HL-60/S4 (cell line): ENCODE measurements around the gene ICAM4.

Source experiments
- in situ Hi-C: fragments of 300-500 bp; cut with MboI; formaldehyde crosslinking; loops from 2 replicates; pipeline ENCODE4 v1.14.3; 2022; ENCODE audit warnings: low sequenced_read_pairs

The ICAM4 gene, protein sequence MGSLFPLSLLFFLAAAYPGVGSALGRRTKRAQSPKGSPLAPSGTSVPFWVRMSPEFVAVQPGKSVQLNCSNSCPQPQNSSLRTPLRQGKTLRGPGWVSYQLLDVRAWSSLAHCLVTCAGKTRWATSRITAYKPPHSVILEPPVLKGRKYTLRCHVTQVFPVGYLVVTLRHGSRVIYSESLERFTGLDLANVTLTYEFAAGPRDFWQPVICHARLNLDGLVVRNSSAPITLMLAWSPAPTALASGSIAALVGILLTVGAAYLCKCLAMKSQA

DNA sequence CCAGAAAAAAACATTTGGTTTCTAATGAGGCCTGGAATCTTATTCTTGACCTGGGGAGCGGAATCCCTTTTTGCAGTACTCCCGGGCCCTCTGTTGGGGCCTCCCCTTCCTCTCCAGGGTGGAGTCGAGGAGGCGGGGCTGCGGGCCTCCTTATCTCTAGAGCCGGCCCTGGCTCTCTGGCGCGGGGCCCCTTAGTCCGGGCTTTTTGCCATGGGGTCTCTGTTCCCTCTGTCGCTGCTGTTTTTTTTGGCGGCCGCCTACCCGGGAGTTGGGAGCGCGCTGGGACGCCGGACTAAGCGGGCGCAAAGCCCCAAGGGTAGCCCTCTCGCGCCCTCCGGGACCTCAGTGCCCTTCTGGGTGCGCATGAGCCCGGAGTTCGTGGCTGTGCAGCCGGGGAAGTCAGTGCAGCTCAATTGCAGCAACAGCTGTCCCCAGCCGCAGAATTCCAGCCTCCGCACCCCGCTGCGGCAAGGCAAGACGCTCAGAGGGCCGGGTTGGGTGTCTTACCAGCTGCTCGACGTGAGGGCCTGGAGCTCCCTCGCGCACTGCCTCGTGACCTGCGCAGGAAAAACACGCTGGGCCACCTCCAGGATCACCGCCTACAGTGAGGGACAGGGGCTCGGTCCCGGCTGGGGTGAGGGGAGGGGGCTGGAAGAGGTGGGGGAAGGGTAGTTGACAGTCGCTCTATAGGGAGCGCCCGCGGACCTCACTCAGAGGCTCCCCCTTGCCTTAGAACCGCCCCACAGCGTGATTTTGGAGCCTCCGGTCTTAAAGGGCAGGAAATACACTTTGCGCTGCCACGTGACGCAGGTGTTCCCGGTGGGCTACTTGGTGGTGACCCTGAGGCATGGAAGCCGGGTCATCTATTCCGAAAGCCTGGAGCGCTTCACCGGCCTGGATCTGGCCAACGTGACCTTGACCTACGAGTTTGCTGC, at the start of gene ICAM4:
ICAM4 (plus strand) TSS at position 153 of the 935 bp plus-strand sequence; CDS start at position 211, 58 bp downstream.
- in situ Hi-C loops: no loop called here

DNA sequence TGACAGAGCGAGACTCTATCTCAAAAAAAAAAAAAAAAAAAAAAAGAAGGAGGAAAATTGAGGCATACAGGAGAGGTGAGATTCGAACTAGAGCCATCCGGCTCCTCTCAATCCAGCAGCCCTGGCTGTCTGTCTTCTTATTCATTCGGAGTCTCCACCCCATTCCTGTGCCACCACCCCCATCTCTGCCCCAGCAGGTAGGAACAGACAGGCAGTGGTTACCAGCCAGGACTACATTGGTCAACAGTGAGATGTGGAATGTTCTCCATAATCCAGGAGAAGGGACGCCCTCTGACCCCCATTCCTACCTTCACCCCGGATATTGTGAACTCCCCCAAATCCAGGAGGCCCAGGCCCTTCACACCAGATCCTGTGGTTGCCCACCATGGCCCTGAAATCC, 49.1 kb upstream of the ICAM4 start:
- in situ Hi-C loops: no loop called here

DNA sequence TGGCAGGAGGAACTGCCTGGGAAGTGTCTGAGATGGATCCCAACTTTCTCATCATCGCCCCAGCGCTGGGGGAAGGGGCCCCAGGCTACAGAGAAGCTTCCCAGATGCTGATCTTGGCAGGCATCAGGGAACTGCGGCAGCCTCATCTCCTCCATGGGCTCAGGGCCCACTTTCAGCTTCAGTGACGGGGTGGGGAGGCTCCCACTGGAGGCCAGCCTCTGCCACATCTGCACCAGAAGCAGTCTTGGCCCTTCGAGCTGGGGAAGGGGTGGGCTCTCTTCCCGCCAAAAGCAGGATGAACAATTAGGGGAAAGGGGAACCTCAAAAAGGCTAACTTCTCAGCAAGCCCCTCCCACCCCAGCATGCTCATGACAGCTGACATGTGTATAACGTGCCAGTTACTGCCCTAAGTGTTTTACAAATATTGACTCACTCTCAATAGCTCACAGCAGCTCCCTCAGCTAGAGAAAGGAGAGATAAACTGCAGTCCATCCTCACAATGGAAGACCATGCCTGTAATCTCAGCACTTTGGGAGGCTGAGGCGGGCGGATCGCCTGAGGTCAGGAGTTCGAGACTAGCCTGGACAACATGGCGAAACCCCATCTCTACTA, 48.5 kb upstream of the ICAM4 start:
- in situ Hi-C loops: no loop called here

DNA sequence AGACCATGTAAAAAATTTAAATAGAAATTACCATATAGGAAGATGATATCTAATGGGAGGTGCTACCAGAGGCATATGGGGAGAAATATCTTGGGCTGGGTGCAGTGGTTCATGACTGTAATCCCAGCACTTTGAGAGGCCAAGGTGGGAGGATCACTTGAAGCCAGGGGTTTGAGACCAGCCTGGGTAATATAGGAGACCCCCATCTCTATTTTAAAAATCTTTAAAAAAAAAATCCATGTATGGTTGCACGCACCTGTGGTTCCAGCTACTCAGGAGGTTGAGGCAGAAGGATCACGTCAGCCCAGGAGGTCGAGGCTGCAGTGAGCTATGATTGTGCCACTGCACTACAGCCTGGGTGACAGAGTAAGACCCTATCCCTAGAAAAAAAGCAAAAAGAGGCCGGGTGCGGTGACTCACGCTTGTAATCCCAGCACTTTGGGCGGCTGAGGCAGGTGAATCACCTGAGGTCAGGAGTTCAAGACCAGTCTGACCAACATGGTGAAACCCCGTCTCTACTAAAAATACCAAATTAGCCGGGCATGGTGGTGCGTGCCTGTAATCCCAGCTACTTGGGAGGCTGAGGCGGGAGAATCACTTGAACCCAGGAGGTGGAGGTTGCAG, 44.8 kb upstream of the ICAM4 start:
- in situ Hi-C loops: loop anchor here (10.0 kb wide), 1 partner anchor 317 kb away; no protein-coding TSS in a partner anchor

DNA sequence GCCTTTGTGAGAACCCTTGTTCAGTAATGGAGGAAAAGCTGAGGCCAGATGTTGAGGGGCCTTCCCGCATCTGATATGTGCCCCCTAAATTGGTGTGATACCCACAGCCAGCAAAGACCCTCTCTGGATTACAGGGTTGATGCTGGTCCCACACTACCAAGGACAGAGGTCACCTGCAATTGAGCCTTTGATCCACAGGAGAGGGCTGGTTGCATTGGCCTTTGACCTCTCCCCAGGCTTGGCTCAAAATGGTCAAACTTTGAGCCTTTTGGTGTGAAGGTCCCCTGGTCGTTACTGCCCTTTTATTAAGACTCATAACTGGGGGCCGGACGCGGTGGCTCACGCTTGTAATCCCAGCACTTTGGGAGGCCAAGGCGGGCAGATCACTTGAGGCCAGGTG, 43.1 kb upstream of the ICAM4 start:
- in situ Hi-C loops: loop anchor here (10.0 kb wide), 1 partner anchor 319 kb away; no protein-coding TSS in a partner anchor

DNA sequence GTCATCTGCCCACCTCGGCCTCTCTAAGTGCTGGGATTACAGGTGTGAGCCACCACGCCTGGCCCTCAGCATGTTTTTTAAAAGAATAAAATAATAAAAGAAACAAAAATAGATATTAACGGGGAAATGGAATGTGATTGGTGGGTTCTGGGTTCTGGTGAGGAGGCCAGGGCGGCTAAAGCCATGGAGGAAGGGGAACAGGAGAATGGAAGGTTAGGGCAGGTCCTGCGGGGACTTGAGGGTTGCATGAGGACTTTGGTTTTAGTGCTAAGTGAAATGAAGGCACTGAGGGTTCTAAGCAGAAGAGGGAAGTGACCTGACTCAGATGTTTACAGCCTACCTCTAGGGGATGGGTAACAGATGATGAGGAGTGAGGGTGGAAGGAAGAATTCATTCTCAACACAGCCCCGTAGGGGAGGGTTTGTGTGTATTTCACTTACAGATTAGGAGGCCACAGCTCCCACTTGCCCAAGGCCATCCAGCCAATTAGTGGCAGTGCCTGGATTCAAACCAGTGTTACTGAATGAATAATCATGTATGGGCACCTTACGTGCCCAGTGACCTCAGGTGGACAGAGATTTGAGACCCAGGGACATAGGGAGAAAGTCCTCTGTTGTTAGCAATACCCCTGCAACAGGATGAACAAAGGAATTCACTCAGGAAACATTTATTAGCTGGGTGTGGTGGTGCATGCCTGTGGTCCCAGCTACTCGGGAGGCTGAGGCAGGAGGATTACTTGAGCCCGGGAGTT, 41.4 kb upstream of the ICAM4 start:
- in situ Hi-C loops: loop anchor here (10.0 kb wide), 1 partner anchor 321 kb away; no protein-coding TSS in a partner anchor

DNA sequence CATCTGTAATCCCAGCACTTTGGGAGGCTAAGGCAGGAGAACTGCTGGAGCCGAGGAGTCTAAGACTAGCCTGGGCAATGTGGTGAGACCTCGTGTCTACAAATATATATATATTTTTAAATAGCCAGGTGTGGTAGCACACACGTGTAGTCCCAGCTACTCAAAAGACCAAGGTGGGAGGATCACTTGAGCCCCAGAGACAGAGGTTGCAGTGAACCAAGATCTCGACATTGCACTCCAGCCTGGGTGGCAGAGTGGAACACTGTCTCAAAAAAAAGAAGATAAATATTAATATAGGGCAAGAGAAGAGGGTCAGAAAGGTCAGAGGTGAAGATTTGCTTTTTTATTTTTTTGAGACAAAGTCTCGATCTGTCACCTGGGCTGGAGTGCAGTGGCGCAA, 40.2 kb upstream of the ICAM4 start:
- in situ Hi-C loops: loop anchor here (10.0 kb wide), 1 partner anchor 322 kb away; no protein-coding TSS in a partner anchor

DNA sequence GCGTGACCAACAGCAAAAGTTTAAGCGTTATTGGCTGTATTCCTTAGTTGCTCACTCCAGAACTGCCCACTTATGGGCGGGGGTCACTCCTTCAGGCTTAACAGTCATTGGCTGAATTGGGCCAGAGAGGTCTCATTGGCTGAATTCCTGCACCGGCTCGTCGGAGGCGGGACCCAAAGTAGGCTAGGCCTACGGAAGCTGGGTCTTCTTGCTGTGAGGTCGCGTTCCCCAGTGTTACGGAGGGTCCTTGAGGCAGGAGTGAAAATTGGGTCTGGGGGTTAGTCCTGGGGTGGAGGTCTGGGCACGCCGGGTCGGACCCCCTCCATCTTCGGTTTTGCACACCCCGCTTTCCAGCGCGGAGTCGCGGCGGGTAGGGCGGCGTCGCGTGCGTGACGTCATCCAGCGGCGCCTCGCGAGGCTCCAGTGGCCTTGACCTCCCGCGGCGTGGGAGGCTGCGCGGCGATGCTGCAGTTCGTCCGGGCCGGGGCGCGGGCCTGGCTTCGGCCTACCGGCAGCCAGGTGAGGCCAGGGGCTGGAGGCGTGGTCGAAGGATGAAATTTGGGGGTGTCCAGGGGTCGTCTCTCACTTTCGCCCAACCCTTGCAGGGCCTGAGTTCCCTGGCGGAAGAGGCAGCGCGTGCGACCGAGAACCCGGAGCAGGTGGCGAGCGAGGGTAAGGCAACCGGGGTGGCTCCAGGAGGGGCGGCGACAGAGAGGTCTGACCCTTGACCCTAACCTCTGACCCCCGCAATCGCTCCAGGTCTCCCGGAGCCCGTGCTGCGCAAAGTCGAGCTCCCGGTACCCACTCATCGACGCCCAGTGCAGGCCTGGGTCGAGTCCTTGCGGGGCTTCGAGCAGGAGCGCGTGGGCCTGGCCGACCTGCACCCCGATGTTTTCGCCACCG, 34.7 kb upstream of the ICAM4 start, which contains the start of gene MRPL4:
MRPL4 (plus strand) TSS at position 423 of the 903 bp plus-strand sequence; CDS start at position 463, 40 bp downstream.
- in situ Hi-C loops: no loop called here

DNA sequence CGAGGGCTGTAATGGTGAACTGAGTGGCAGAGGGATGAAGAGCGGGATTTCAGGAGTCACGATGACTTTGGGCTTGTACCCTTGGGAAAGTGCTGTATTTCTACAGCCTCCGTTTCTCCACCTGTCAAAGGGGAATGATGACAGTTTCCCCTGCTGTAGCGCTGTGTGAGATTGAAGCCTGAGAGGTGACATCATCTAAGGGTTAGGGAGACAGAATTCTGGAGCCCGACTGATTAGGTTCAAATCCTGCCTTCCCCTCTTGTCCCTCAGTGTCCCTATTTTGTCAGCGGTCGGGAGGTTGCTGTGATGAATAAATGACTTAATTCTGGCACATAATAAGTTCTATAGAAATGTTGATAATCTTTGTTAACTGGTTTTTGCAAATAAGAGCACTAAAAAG, 34.0 kb upstream of the ICAM4 start:
- in situ Hi-C loops: no loop called here

DNA sequence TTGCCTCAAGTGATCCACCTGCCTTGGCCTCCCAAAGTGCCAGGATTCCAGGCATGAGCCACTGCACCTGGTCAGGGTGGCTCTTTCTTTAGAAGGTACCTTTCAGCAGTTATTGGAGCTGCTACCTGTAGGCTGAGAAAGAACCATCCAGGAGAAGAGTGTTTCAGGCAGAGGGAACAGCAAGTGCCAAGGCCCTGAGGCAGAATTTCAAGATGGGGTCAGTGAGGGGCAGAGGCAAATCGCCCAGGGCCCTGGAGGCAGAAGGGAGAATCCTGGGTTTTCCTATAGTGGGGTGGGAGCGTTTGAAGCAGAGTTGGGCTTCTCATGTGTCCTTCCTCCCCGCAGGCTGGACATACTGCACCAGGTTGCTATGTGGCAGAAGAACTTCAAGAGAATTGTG, 32.5 kb upstream of the ICAM4 start:
- in situ Hi-C loops: no loop called here

DNA sequence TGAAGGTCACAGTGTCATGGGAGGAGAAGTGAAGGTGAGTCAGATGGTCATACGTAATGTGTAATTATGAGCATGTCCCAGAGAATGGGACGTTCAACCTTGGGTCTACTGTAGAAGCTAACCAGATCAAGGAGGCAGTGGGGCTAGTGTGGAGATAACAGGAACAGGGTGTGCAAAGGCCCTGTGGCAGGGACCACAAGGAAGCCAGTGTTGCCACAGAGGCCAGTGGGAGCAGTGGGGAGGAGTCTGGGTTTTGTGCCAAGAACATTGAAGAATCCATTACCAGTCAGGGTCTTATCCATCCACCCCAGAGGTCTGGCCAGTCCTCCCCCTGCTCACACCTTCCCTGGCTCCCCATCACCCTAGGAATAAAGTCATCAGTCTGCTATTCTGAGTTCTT, 31.4 kb upstream of the ICAM4 start:
- in situ Hi-C loops: no loop called here

DNA sequence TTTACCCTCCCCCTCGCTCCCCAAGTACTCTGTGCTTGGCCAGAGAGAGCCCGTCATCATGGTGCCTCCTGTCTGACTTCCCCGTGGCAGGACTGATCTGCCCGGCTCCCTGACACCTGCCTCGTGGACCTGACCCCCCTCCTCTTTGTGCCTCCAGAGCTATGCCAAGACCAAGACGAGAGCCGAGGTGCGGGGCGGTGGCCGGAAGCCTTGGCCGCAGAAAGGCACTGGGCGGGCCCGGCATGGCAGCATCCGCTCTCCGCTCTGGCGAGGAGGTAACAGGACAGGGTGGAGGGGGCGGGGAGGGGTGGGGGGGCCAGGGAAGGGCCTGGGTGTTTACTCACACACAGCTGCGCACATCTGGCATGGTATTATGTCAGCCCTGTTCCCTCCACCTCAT, 30.2 kb upstream of the ICAM4 start:
- in situ Hi-C loops: no loop called here

DNA sequence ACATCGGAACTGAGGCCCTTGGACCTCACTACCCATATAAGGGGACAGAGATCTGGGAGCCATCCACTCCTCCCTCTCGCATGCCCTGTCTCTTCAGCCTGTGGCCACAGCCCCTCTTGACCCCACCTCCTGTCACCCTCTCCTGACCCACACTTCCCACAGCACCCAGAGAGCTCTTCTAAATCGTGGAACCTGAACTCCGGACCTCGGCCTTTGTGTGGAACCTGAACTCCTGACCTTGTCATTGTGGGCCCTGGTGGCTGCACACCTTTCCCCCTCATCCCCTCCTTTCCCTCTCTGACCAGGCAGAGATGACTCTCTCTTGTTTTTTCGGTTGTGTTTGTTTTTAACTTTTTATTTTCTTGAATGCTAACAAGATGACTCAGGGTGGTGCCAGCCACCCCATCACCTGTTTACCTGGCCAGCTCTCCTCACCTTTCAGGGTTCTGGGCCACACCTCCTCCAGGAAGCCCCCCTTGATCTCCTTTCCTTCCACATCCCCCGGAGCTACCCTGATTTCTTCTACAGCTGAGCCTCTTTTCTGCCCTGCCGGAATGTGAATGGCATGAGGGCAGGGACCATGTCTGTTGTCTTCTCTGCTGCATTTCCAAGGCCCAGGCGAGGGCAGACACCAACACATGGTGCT, 29.7 kb upstream of the ICAM4 start:
- in situ Hi-C loops: no loop called here

DNA sequence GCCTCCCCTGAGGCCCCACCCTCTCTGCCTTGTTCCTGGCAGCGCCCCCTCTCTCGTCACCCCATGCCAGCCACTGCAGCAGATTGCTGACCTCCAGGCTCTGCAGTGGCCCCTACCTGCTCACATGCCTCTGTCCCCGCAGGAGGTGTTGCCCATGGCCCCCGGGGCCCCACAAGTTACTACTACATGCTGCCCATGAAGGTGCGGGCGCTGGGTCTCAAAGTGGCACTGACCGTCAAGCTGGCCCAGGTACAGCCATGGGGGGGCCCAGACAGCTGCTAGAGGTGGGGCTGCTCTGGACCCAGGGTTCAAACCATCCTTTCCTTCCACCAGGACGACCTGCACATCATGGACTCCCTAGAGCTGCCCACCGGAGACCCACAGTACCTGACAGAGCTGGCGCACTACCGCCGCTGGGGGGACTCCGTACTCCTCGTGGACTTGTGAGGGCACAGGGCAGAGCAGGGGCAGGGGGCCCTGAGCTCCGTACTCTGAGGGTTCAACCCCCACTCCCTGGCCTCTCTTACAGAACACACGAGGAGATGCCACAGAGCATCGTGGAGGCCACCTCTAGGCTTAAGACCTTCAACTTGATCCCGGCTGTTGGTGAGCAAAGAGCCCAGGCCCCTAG, 28.6 kb upstream of the ICAM4 start:
- in situ Hi-C loops: no loop called here

DNA sequence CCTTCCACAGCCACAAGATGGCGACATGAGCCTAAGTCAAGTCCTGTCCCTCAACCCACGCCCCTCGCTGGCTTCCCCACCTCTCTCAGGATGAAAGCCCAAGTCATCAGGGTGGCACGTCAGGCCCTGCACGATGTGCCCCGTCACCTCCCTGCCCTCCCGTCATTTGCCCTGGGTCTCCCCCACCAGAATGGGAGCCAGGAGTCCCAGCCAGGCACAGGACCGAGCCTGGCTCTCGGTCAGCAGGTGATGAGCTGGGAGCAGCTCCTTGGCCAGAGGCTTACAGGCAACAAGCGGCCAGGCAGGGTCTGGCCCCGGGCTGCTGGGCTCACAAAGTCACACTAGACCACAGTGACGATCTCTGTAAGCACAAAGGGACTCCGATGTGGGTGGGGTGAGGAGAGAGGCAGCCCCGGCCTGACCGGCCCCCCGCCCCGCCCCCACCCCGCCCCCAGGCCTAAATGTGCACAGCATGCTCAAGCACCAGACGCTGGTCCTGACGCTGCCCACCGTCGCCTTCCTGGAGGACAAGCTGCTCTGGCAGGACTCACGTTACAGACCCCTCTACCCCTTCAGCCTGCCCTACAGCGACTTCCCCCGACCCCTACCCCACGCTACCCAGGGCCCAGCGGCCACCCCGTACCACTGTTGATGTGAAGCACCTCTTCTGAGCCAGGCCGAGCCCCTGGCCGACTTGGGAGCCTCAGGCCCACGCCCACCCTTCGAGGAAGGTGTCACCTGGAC, 27.4 kb upstream of the ICAM4 start:
- in situ Hi-C loops: no loop called here

DNA sequence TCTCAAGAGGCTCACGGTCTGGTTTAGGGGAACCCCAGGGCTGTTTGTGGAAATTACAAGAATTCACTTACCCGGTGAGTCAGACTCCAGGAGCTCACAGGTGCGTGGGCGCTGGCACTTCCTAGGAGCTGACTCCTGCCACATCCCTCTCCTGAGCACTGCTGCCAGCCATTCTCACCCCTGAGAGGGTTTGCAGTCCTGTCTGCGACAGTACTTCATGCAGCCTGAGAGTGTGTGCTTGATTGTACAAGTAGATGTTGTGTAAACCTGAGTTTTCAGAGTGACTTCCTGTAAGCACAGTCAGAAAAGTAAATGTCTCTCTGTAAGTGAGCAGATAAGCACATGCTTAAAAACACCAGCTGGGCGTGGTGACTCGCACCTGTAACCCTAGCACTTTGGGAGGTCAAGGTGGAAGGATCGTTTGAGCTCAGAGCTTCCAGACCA, 26.6 kb upstream of the ICAM4 start:
- in situ Hi-C loops: no loop called here

DNA sequence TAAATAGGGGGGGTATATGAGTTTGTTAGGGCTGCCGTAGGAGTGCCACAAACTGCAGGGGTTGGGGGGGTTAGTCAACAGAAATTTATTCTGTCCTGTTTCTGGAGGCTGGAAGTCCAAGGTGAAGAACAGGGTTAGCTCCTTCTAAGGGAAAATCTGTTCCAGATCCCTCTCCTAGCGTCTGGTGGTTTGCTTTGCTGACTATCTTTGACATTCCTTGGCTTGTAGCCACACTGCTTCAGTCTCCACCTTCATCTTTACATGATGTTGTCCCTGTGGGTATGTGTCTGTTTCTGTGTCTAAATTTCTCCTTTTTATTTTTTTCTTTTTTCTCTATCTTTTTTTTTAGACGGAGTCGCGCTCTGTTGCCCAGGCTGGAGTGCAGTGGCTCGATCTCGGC, 24.0 kb upstream of the ICAM4 start:
- in situ Hi-C loops: no loop called here
